ENCODE data around the gene DSCAM.

DNA sequence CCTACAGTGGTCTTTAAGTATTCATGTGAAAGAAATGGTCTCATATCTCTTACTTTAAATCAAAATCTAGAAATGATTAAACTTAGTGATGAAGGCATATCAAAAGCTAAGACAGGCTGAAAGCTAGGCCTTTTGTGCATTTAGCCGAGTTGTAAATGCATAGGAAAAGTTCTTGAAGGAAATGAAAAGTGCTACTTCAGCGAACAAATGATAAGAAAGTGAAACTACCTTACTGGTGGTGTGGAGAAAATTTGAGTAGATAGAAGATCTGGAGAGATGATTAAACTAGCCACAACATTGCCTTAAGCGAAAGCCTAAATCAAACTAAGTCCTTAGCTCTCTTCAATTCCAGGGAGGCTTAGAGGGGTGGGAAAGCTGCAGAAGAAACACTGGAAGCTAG, 147.6 kb downstream of the DSCAM start:
- TF ChIP-seq POLR2A (IDR thresholded peaks at IDR 0.05), result no peak
- TF ChIP-seq, protein P1, sequence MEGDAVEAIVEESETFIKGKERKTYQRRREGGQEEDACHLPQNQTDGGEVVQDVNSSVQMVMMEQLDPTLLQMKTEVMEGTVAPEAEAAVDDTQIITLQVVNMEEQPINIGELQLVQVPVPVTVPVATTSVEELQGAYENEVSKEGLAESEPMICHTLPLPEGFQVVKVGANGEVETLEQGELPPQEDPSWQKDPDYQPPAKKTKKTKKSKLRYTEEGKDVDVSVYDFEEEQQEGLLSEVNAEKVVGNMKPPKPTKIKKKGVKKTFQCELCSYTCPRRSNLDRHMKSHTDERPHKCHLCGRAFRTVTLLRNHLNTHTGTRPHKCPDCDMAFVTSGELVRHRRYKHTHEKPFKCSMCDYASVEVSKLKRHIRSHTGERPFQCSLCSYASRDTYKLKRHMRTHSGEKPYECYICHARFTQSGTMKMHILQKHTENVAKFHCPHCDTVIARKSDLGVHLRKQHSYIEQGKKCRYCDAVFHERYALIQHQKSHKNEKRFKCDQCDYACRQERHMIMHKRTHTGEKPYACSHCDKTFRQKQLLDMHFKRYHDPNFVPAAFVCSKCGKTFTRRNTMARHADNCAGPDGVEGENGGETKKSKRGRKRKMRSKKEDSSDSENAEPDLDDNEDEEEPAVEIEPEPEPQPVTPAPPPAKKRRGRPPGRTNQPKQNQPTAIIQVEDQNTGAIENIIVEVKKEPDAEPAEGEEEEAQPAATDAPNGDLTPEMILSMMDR (IDR thresholded peaks at IDR 0.05 in 4 of 5, conservative IDR thresholded peaks at IDR 0.05 in 1 of 5), result no peak
